Fibroblast of the aortic adventitia (primary cell): ENCODE results near the gene ELF1. TPM values are rescaled to one million over a fixed set of nuclear protein-coding genes. Genes with fewer than 3 reads are reported as not detected.
A peak's percentile ranks its signal among the peaks of the same experiment; 100 is the strongest.

Experiments used
- DNase-seq: peaks from one replicate; pipeline ENCODE4 v3.0.0-alpha.2; 2010; ENCODE audit warnings: low read depth
- H3K4me3 ChIP-seq: 2 replicates; pipeline ENCODE4 v1.5.1; 2011; ENCODE audit warnings: low read depth, mild to moderate bottlenecking, control low read depth, low read length, moderate library complexity
- CTCF ChIP-seq: IDR thresholded peaks from 2 replicates; pipeline ENCODE4 v1.5.1; 2011; ENCODE audit warnings: mild to moderate bottlenecking, low read length, control low read depth, inconsistent platforms; ENCODE audit not compliant: insufficient read depth
- total RNA-seq: library from RNA; depleted of rRNA; stranded (reverse); fragments of >200 nt; gene quantifications from 2 replicates; pipeline ENCODE4 v1.2.3, GENCODE V29; 2012; ENCODE audit warnings: low replicate concordance

Gene ELF1
- total RNA-seq, 1 donor = 47.0 TPM

- peak; percentile 86 for DNase-seq
These were observed 41.1 kb upstream of the ELF1 start for GRCh38 chr13:41060082-41060723.

GRCh38 chr13:41059456-41060081, 40.5 kb upstream of the ELF1 start:
- peak; percentile 28 for DNase-seq
- TF ChIP-seq CTCF = no peak
- H3K4me3 ChIP-seq = peak overlapping the region; percentile 86

More at GRCh38 chr13:41060082-41060723, 41.1 kb upstream of the ELF1 start:
- TF ChIP-seq CTCF = peak; percentile 35
- H3K4me3 ChIP-seq = peak overlapping the region; percentile 86

GRCh38 chr13:41058295-41059070, 39.4 kb upstream of the ELF1 start:
- peak overlapping the region; percentile 86 for H3K4me3 ChIP-seq
- TF ChIP-seq CTCF = no peak
- no peak for DNase-seq

GRCh38 chr13:41056826-41057711, 38.0 kb upstream of the ELF1 start:
- H3K4me3 ChIP-seq = no peak overlapping the region
- DNase-seq = no peak
- TF ChIP-seq CTCF = no peak

- no peak for TF ChIP-seq CTCF
- DNase-seq = no peak
These were observed 37.1 kb upstream of the ELF1 start for GRCh38 chr13:41056194-41056593.

GRCh38 chr13:41054919-41055619, 36.0 kb upstream of the ELF1 start:
- TF ChIP-seq CTCF = peak; percentile 23
- no peak overlapping the region for H3K4me3 ChIP-seq
- DNase-seq = no peak

More at GRCh38 chr13:41056194-41056593, 37.1 kb upstream of the ELF1 start:
- H3K4me3 ChIP-seq = no peak overlapping the region
